DND-41 (cell line): ENCODE measurements around the gene DCAF4.
"Not testable (repeated sequence)": the region's sequence is repeated elsewhere in the genome, so short reads cannot be mapped to it uniquely, and the experiment has no call there.

ENCODE experiments used
- ATAC-seq: fragments of 200-7000 bp; cut with Tn5 transposase; 3 replicates; pipeline ENCODE4 v1.9.1; 2021; ENCODE audit warnings: low read depth; ENCODE audit not compliant: insufficient read depth
- DNase-seq: peaks from one replicate; pipeline ENCODE4 v3.0.0-alpha.2; 2020
- H2AFZ ChIP-seq: 2 replicates; pipeline ENCODE4 v1.6.0; 2012; ENCODE audit warnings: low read depth, low read length
- H3K27ac ChIP-seq: 2 replicates; pipeline ENCODE4 v1.5.1; 2012; ENCODE audit warnings: low read length, inconsistent platforms
- H3K27me3 ChIP-seq: fragments of 200-600 bp; sonication (generic); 2 replicates; pipeline ENCODE4 v1.6.0; 2012; ENCODE audit warnings: low read length, mild to moderate bottlenecking, inconsistent platforms; ENCODE audit not compliant: insufficient read depth, poor library complexity
- H3K36me3 ChIP-seq: 2 replicates; pipeline ENCODE4 v1.5.1; 2012; ENCODE audit warnings: low read length, inconsistent platforms; ENCODE audit not compliant: insufficient read depth
- H3K4me1 ChIP-seq: 2 replicates; pipeline ENCODE4 v1.5.1; 2012; ENCODE audit warnings: mild to moderate bottlenecking, low read length; ENCODE audit not compliant: insufficient read depth
- H3K4me2 ChIP-seq: 2 replicates; pipeline ENCODE4 v1.6.0; 2012; ENCODE audit warnings: mild to moderate bottlenecking, moderate library complexity, low read length, inconsistent platforms; ENCODE audit not compliant: insufficient read depth
- H3K4me3 ChIP-seq, 2 experiments: fragments of 200-600 bp in 1 of 2; shearing (Covaris generic) in 1 of 2; 2 replicates each; pipeline ENCODE4 v1.5.1; 2012 to 2016; ENCODE audit warnings: inconsistent platforms in 2 of 2, low read length in 2 of 2, mild to moderate bottlenecking in 2 of 2, low read depth in 1 of 2, moderate library complexity in 1 of 2
- H3K79me2 ChIP-seq: 2 replicates; pipeline ENCODE4 v1.6.0; 2012; ENCODE audit warnings: low read length, inconsistent platforms; ENCODE audit not compliant: insufficient read depth
- H3K9ac ChIP-seq: 2 replicates; pipeline ENCODE4 v1.6.0; 2012; ENCODE audit warnings: low read depth, mild to moderate bottlenecking, inconsistent platforms, low read length, moderate library complexity
- H3K9me3 ChIP-seq: 2 replicates; pipeline ENCODE4 v1.5.1; 2012; ENCODE audit warnings: low read length, moderate library complexity, mild to moderate bottlenecking, inconsistent platforms; ENCODE audit not compliant: insufficient read depth, severe bottlenecking
- H4K20me1 ChIP-seq: 2 replicates; pipeline ENCODE4 v1.6.0; 2012; ENCODE audit warnings: low read length; ENCODE audit not compliant: insufficient read depth
- CTCF ChIP-seq: IDR thresholded peaks from 2 replicates; pipeline ENCODE4 v1.5.1; 2012; ENCODE audit warnings: borderline replicate concordance, low read length, moderate library complexity, mild to moderate bottlenecking; ENCODE audit not compliant: poor library complexity, severe bottlenecking; ENCODE audit errors: extremely low read depth
- EZH2 ChIP-seq: IDR thresholded peaks from 3 replicates; pipeline ENCODE4 v1.6.1; 2012; ENCODE audit warnings: borderline replicate concordance, low read depth, mild to moderate bottlenecking, moderate library complexity, low read length, inconsistent platforms; ENCODE audit not compliant: severe bottlenecking

Gene DCAF4

GRCh38 chr14:72958548-72958947, 32.3 kb downstream of the DCAF4 start:
- Histone ChIP-seq H4K20me1 (no peaks in the 10 kb centered on the region), H3K36me3 (peaks cover 32% of the 10 kb centered on the region; the same call in 1 of the 2 replicates), H3K79me2 (no peaks in the 10 kb centered on the region), H3K4me2 (no peak overlapping the region), H3K9me3 (no peaks in the 10 kb centered on the region), H3K4me3 (no peak overlapping the region), H3K4me1 (no peaks in the 10 kb centered on the region), H3K27me3 (no peaks in the 10 kb centered on the region), H3K27ac (no peak overlapping the region), H3K9ac (no peak overlapping the region), H2AFZ (no peak overlapping the region)
- DNase-seq (no peak), ATAC-seq (no peak)
- TF ChIP-seq EZH2 (no peak), CTCF (no peak)

DNA sequence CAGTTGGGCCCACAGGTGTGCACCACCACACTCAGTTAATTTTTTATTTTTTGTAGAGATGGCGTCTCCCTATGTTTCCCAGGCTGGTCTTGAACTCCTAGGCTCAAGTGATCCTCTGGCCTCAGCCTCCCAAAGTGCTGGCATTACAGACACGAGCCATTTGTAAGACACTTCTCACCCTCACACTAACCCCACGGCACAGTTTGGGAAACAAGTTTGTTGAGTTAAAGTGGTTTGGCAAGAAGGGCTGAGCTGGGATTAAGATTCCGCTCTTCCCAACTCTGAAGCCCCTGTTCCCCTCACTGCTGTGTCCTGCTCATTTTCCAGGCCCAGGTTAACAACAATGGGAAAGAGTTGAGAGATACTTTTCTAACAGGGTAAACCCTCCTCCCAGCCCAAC, 34.8 kb downstream of the DCAF4 start:
- not testable (repeated sequence) for H3K4me1 ChIP-seq, H4K20me1 ChIP-seq, H3K9me3 ChIP-seq, H3K9ac ChIP-seq, H3K4me2 ChIP-seq, H3K27me3 ChIP-seq, H3K4me3 ChIP-seq, H3K27ac ChIP-seq, H3K79me2 ChIP-seq, H2AFZ ChIP-seq, ATAC-seq, DNase-seq
- peaks cover 27% of the 10 kb centered on the region; the same call in 1 of the 2 replicates for H3K36me3 ChIP-seq

DNA sequence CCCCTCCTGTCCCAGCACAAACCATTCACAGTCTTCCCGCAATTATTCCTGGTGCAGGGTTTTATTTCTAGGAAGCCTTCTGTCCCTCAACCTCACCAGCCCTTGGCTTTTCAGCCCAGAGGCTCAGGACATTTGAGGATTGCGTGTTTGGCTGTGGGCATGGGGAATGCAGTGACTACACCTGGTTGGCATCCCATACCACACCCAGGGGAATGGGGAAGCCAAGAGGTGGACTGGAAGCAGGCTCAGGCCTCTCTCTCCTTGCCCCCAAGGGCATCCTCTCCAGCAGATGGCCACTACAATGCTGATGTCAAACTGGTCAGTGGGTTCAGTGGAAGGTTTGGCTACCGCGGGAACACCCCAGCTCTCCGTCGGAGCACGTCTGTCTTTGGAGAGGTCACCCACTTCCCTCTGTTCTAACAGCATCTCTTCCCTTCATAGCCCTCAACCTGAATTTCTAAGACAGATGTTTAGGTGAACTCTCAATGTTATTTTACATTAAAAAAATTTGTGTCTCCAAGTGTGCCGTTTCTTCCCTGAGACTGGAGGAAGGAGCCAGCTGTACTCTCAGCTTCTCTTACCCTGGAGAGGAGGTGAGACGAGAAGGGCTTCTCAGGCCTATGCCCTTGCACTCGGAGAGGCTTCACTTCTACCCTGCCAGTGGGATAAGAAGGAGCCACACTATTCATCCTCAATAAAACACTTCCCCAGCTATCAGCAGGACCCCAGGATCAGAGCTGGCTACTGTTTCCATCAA, 35.5 kb downstream of the DCAF4 start:
- no peak overlapping the region for H3K27ac ChIP-seq
- H3K4me2 ChIP-seq = no peak overlapping the region
- no peak overlapping the region for H3K4me3 ChIP-seq
- ATAC-seq (no peak), DNase-seq (no peak)
- TF ChIP-seq EZH2 (no peak), CTCF (no peak)
- H3K4me1 ChIP-seq = no peaks in the 10 kb centered on the region
- peaks cover 21% of the 10 kb centered on the region; the same call in 1 of the 2 replicates for H3K36me3 ChIP-seq
- H3K9me3 ChIP-seq = no peaks in the 10 kb centered on the region
- no peaks in the 10 kb centered on the region for H3K27me3 ChIP-seq
- H3K9ac ChIP-seq = no peak overlapping the region
- H2AFZ ChIP-seq = no peak overlapping the region
- no peaks in the 10 kb centered on the region for H3K79me2 ChIP-seq
- H4K20me1 ChIP-seq = no peaks in the 10 kb centered on the region

GRCh38 chr14:72962336-72962754, 36.1 kb downstream of the DCAF4 start:
- H3K79me2 ChIP-seq, H3K27me3 ChIP-seq, H4K20me1 ChIP-seq, ATAC-seq, H3K4me1 ChIP-seq, H3K9me3 ChIP-seq, H3K4me2 ChIP-seq, H3K27ac ChIP-seq, H3K4me3 ChIP-seq, H2AFZ ChIP-seq, H3K9ac ChIP-seq, DNase-seq: not testable (repeated sequence)
- H3K36me3 ChIP-seq = peaks cover 21% of the 10 kb centered on the region; the same call in 1 of the 2 replicates
